ENCODE results near the gene TRIM40.
A peak's percentile ranks its signal among the peaks of the same experiment; 100 is the strongest.

The TRIM40 gene

GRCh38 chr6:30129265-30130178 is 6.4 kb upstream of the TRIM40 start:
- TF ChIP-seq GATA2 (IDR thresholded peaks at IDR 0.05; ENCODE audit: low read depth, low read length) (no peak), GATA3 (IDR thresholded peaks at IDR 0.05; ENCODE audit: low read depth, low read length) (no peak)

- no peak for TF ChIP-seq GATA2 (IDR thresholded peaks at IDR 0.05; ENCODE audit: low read depth, low read length)
- TF ChIP-seq GATA3 (IDR thresholded peaks at IDR 0.05; ENCODE audit: low read depth, low read length), result no peak
Observed at GRCh38 chr6:30130179-30130679, 5.7 kb upstream of the TRIM40 start.

GRCh38 chr6:30130887-30131862 is 4.8 kb upstream of the TRIM40 start:
- TF ChIP-seq GATA2 (IDR thresholded peaks at IDR 0.05; ENCODE audit: low read depth, low read length) (no peak), GATA3 (IDR thresholded peaks at IDR 0.05; ENCODE audit: low read depth, low read length) (no peak)

GRCh38 chr6:30131947-30132497 is 3.9 kb upstream of the TRIM40 start:
- TF ChIP-seq GATA2 (IDR thresholded peaks at IDR 0.05; ENCODE audit: low read depth, low read length) (no peak), GATA3 (IDR thresholded peaks at IDR 0.05; ENCODE audit: low read depth, low read length) (no peak)

- TF ChIP-seq GATA3 (IDR thresholded peaks at IDR 0.05; ENCODE audit: low read depth, low read length) (no peak), GATA2 (IDR thresholded peaks at IDR 0.05; ENCODE audit: low read depth, low read length) (no peak)
Observed at GRCh38 chr6:30135147-30135546, 793 bp upstream of the TRIM40 start.

GRCh38 chr6:30136570-30137286 is 788 bp downstream of the TRIM40 start:
- TF ChIP-seq GATA2 (IDR thresholded peaks at IDR 0.05; ENCODE audit: low read depth, low read length), result no peak
- TF ChIP-seq GATA3 (IDR thresholded peaks at IDR 0.05; ENCODE audit: low read depth, low read length), result no peak

- TF ChIP-seq GATA2 (IDR thresholded peaks at IDR 0.05; ENCODE audit: low read depth, low read length) (no peak), GATA3 (IDR thresholded peaks at IDR 0.05; ENCODE audit: low read depth, low read length) (no peak)
Observed at GRCh38 chr6:30142665-30143064, 6.7 kb downstream of the TRIM40 start.

GRCh38 chr6:30143780-30144179 is 7.8 kb downstream of the TRIM40 start:
- TF ChIP-seq GATA3 (IDR thresholded peaks at IDR 0.05; ENCODE audit: low read depth, low read length) (no peak), GATA2 (IDR thresholded peaks at IDR 0.05; ENCODE audit: low read depth, low read length) (0 out of 2 replicates have a peak, but pooled peaks have one; percentile 10)

GRCh38 chr6:30144811-30145210 is 8.9 kb downstream of the TRIM40 start:
- TF ChIP-seq GATA3 (IDR thresholded peaks at IDR 0.05; ENCODE audit: low read depth, low read length), result no peak
- TF ChIP-seq GATA2 (IDR thresholded peaks at IDR 0.05; ENCODE audit: low read depth, low read length), result no peak

GRCh38 chr6:30145818-30146217 is 9.9 kb downstream of the TRIM40 start:
- TF ChIP-seq GATA2 (IDR thresholded peaks at IDR 0.05; ENCODE audit: low read depth, low read length) (no peak), GATA3 (IDR thresholded peaks at IDR 0.05; ENCODE audit: low read depth, low read length) (no peak)

- TF ChIP-seq GATA2 (IDR thresholded peaks at IDR 0.05; ENCODE audit: low read depth, low read length) (no peak), GATA3 (IDR thresholded peaks at IDR 0.05; ENCODE audit: low read depth, low read length) (no peak)
Observed at GRCh38 chr6:30147096-30147495, 11.2 kb downstream of the TRIM40 start.

- TF ChIP-seq GATA3 (IDR thresholded peaks at IDR 0.05; ENCODE audit: low read depth, low read length), result no peak
- TF ChIP-seq GATA2 (IDR thresholded peaks at IDR 0.05; ENCODE audit: low read depth, low read length), result no peak
Observed at GRCh38 chr6:30149234-30149633, 13.3 kb downstream of the TRIM40 start.

- TF ChIP-seq GATA2 (IDR thresholded peaks at IDR 0.05; ENCODE audit: low read depth, low read length), result no peak
Observed at GRCh38 chr6:30149858-30150550, 14.1 kb downstream of the TRIM40 start.
